ENCODE measurements around the gene YES1. TPM values are rescaled to one million over a fixed set of nuclear protein-coding genes. Genes with fewer than 3 reads are reported as not detected.
"Not testable (repeated sequence)": the region's sequence is repeated elsewhere in the genome, so short reads cannot be mapped to it uniquely, and the experiment has no call there.

Gene YES1
- total RNA-seq, 2 experiments from 2014 or later: 18.0 to 22.0 TPM

GRCh38 chr18:766550-766860, 45.5 kb downstream of the YES1 start:
- no peak for DNase-seq
- Mint-ChIP-seq H3K9me3 (no peaks in the 10 kb centered on the region), H3K36me3 (peaks cover 18% of the 10 kb centered on the region), H3K4me3 (no peak overlapping the region), H3K4me1 (peaks cover 17% of the 10 kb centered on the region), H3K27ac (no peak overlapping the region), H3K27me3 (no peaks in the 10 kb centered on the region)
- POLR2A ChIA-PET: no interaction called here
- ATAC-seq (ENCODE audit: low read depth): no peak

GRCh38 chr18:765764-766549, 46.1 kb downstream of the YES1 start:
- H3K27ac Mint-ChIP-seq: no peak overlapping the region
- DNase-seq: no peak
- H3K4me1 Mint-ChIP-seq: peaks cover 19% of the 10 kb centered on the region
- no peaks in the 10 kb centered on the region for H3K27me3 Mint-ChIP-seq
- POLR2A ChIA-PET: no interaction called here
- no peak overlapping the region for H3K4me3 Mint-ChIP-seq
- H3K36me3 Mint-ChIP-seq: peaks cover 17% of the 10 kb centered on the region
- no peaks in the 10 kb centered on the region for H3K9me3 Mint-ChIP-seq
- no peak for ATAC-seq (ENCODE audit: low read depth)

- ATAC-seq (ENCODE audit: low read depth); H3K27me3 Mint-ChIP-seq; H3K4me3 Mint-ChIP-seq; DNase-seq; POLR2A ChIA-PET; H3K9me3 Mint-ChIP-seq; H3K27ac Mint-ChIP-seq: not testable (repeated sequence)
- Mint-ChIP-seq H3K4me1 (peaks cover 17% of the 10 kb centered on the region), H3K36me3 (peaks cover 24% of the 10 kb centered on the region)
Measured at GRCh38 chr18:759864-760263, 52.2 kb downstream of the YES1 start.

GRCh38 chr18:755506-755905, 56.5 kb downstream of the YES1 start:
- H3K27ac Mint-ChIP-seq: no peak overlapping the region
- no peaks in the 10 kb centered on the region for H3K27me3 Mint-ChIP-seq
- ATAC-seq (ENCODE audit: low read depth) (no peak), DNase-seq (no peak)
- H3K9me3 Mint-ChIP-seq: no peaks in the 10 kb centered on the region
- peaks cover 22% of the 10 kb centered on the region for H3K36me3 Mint-ChIP-seq
- POLR2A ChIA-PET: no interaction called here
- peaks cover 5% of the 10 kb centered on the region for H3K4me1 Mint-ChIP-seq
- H3K4me3 Mint-ChIP-seq: no peak overlapping the region

- no peak overlapping the region for H3K4me3 Mint-ChIP-seq
- peaks cover 5% of the 10 kb centered on the region for H3K4me1 Mint-ChIP-seq
- ATAC-seq (ENCODE audit: low read depth) (no peak), DNase-seq (no peak)
- H3K27ac Mint-ChIP-seq: no peak overlapping the region
- peaks cover 21% of the 10 kb centered on the region for H3K36me3 Mint-ChIP-seq
- H3K9me3 Mint-ChIP-seq: no peaks in the 10 kb centered on the region
- no peaks in the 10 kb centered on the region for H3K27me3 Mint-ChIP-seq
- POLR2A ChIA-PET: no interaction called here
Measured at GRCh38 chr18:754656-755055, 57.4 kb downstream of the YES1 start.

- H3K4me3 Mint-ChIP-seq: no peak overlapping the region
- no peaks in the 10 kb centered on the region for H3K27me3 Mint-ChIP-seq
- ATAC-seq (ENCODE audit: low read depth) (no peak), DNase-seq (no peak)
- peaks cover 16% of the 10 kb centered on the region for H3K36me3 Mint-ChIP-seq
- no peak overlapping the region for H3K27ac Mint-ChIP-seq
- H3K9me3 Mint-ChIP-seq: no peaks in the 10 kb centered on the region
- H3K4me1 Mint-ChIP-seq: peaks cover 2% of the 10 kb centered on the region
- POLR2A ChIA-PET: no interaction called here
Measured at GRCh38 chr18:750456-750855, 61.6 kb downstream of the YES1 start.

- DNase-seq (no peak), ATAC-seq (ENCODE audit: low read depth) (no peak)
- no peaks in the 10 kb centered on the region for H3K9me3 Mint-ChIP-seq
- no peak overlapping the region for H3K27ac Mint-ChIP-seq
- peaks cover 3% of the 10 kb centered on the region for H3K4me1 Mint-ChIP-seq
- no peaks in the 10 kb centered on the region for H3K27me3 Mint-ChIP-seq
- no peak overlapping the region for H3K4me3 Mint-ChIP-seq
- POLR2A ChIA-PET: no interaction called here
- peaks cover 19% of the 10 kb centered on the region for H3K36me3 Mint-ChIP-seq
Measured at GRCh38 chr18:744832-745597, 67.0 kb downstream of the YES1 start.

GRCh38 chr18:741931-742512, 70.0 kb downstream of the YES1 start:
- ATAC-seq (ENCODE audit: low read depth): peak; percentile 81
- peak overlapping the region; percentile 34 for H3K27ac Mint-ChIP-seq
- peaks cover 15% of the 10 kb centered on the region for H3K36me3 Mint-ChIP-seq
- H3K27me3 Mint-ChIP-seq: no peaks in the 10 kb centered on the region
- H3K4me1 Mint-ChIP-seq: peaks cover 3% of the 10 kb centered on the region
- no peak for DNase-seq
- H3K4me3 Mint-ChIP-seq: no peak overlapping the region
- H3K9me3 Mint-ChIP-seq: no peaks in the 10 kb centered on the region
- POLR2A ChIA-PET: interaction anchor here (0.8 to 1.3 kb wide), 2 partner anchors 88 to 90 kb away, joined by 3 read pairs; no protein-coding TSS in a partner anchor

GRCh38 chr18:732371-732770, 79.7 kb downstream of the YES1 start:
- peaks cover 6% of the 10 kb centered on the region for H3K4me1 Mint-ChIP-seq
- ATAC-seq (ENCODE audit: low read depth) (no peak), DNase-seq (no peak)
- POLR2A ChIA-PET: no interaction called here
- H3K27me3 Mint-ChIP-seq: no peaks in the 10 kb centered on the region
- H3K4me3 Mint-ChIP-seq: no peak overlapping the region
- peaks cover 36% of the 10 kb centered on the region for H3K36me3 Mint-ChIP-seq
- no peak overlapping the region for H3K27ac Mint-ChIP-seq
- H3K9me3 Mint-ChIP-seq: no peaks in the 10 kb centered on the region

- ATAC-seq (ENCODE audit: low read depth) (no peak), DNase-seq (no peak)
- Mint-ChIP-seq H3K4me1 (peaks cover 6% of the 10 kb centered on the region), H3K9me3 (no peaks in the 10 kb centered on the region), H3K4me3 (no peak overlapping the region), H3K27me3 (no peaks in the 10 kb centered on the region), H3K36me3 (peaks cover 31% of the 10 kb centered on the region), H3K27ac (peak overlapping the region; percentile 70)
- POLR2A ChIA-PET: interaction anchor here (1.0 kb wide), 1 partner anchor 19 kb away, joined by 3 read pairs; the partner anchor contains the start of gene ENOSF1
Measured at GRCh38 chr18:731185-731584, 80.9 kb downstream of the YES1 start.

GRCh38 chr18:730692-731091, 81.3 kb downstream of the YES1 start:
- H3K4me3 Mint-ChIP-seq: no peak overlapping the region
- no peaks in the 10 kb centered on the region for H3K27me3 Mint-ChIP-seq
- H3K4me1 Mint-ChIP-seq: peaks cover 6% of the 10 kb centered on the region
- H3K27ac Mint-ChIP-seq: peak overlapping the region; percentile 70
- H3K36me3 Mint-ChIP-seq: peaks cover 29% of the 10 kb centered on the region
- ATAC-seq (ENCODE audit: low read depth) (peak; percentile 50), DNase-seq (no peak)
- no peaks in the 10 kb centered on the region for H3K9me3 Mint-ChIP-seq
- POLR2A ChIA-PET: no interaction called here

- ATAC-seq (ENCODE audit: low read depth); H3K4me1 Mint-ChIP-seq; POLR2A ChIA-PET; H3K27ac Mint-ChIP-seq; DNase-seq; H3K9me3 Mint-ChIP-seq; H3K4me3 Mint-ChIP-seq; H3K27me3 Mint-ChIP-seq: not testable (repeated sequence)
- H3K36me3 Mint-ChIP-seq: peaks cover 26% of the 10 kb centered on the region
Measured at GRCh38 chr18:730120-730519, 81.9 kb downstream of the YES1 start.

GRCh38 chr18:725646-726045, 86.4 kb downstream of the YES1 start:
- no peaks in the 10 kb centered on the region for H3K27me3 Mint-ChIP-seq
- no peak overlapping the region for H3K27ac Mint-ChIP-seq
- no peak for ATAC-seq (ENCODE audit: low read depth)
- no peak for DNase-seq
- peaks cover 21% of the 10 kb centered on the region for H3K36me3 Mint-ChIP-seq
- H3K9me3 Mint-ChIP-seq: no peaks in the 10 kb centered on the region
- POLR2A ChIA-PET: no interaction called here
- no peak overlapping the region for H3K4me3 Mint-ChIP-seq
- peaks cover under 1% of the 10 kb centered on the region for H3K4me1 Mint-ChIP-seq
